GM10248 (cell line): Measurements from ENCODE around the gene HCLS1.
"Not testable (repeated sequence)": the region's sequence is repeated elsewhere in the genome, so short reads cannot be mapped to it uniquely, and the experiment has no call there.

Source experiments
- CTCF ChIA-PET: fragments of 300-600 bp; sonication (Branson Sonifier 250); formaldehyde crosslinking; extraction: SDS; loops from one replicate; lab custom pipeline; 2021; ENCODE audit warnings: antibody characterized with exemption; lab: Yijun Ruan, JAX
- POLR2A ChIA-PET: fragments of 350-650 bp; sonication (Branson Sonifier 250); formaldehyde crosslinking; extraction: SDS; loops from one replicate; lab custom pipeline; 2020; ENCODE audit warnings: antibody characterized with exemption; lab: Yijun Ruan, JAX
- DNase-seq: peaks from one replicate; pipeline ENCODE4 v3.0.0; 2012; ENCODE audit errors: extremely low spot score
- CTCF ChIP-seq: IDR thresholded peaks from 2 replicates; pipeline ENCODE4 v1.5.1; 2012; ENCODE audit warnings: mild to moderate bottlenecking, low read depth; ENCODE audit errors: extremely low read depth, missing control alignments, control extremely low read depth

The HCLS1 gene

GRCh38 chr3:121619691-121620090 lies 41.0 kb downstream of the HCLS1 start:
- ChIA-PET POLR2A (no interaction called here), CTCF (interaction anchor here (1.3 to 1.4 kb wide), 2 partner anchors 12 to 20 kb away, joined by 3 read pairs; no protein-coding TSS in a partner anchor)
- no peak for TF ChIP-seq CTCF
- no peak for DNase-seq

GRCh38 chr3:121606106-121606505 lies 54.6 kb downstream of the HCLS1 start:
- POLR2A ChIA-PET: no interaction called here
- no peak for TF ChIP-seq CTCF
- no peak for DNase-seq
- CTCF ChIA-PET: interaction anchor here (0.9 to 2.0 kb wide), 6 partner anchors 10 to 84 kb away, joined by 3 to 5 read pairs (median 4); no protein-coding TSS in a partner anchor

GRCh38 chr3:121604759-121605158 lies 55.9 kb downstream of the HCLS1 start:
- ChIA-PET CTCF (interaction anchor here (1.5 to 2.5 kb wide), 3 partner anchors 15 to 27 kb away, joined by 4 to 7 read pairs (median 4); no protein-coding TSS in a partner anchor), POLR2A (no interaction called here)
- DNase-seq: no peak
- no peak for TF ChIP-seq CTCF

GRCh38 chr3:121601212-121601812 lies 59.4 kb downstream of the HCLS1 start:
- POLR2A ChIA-PET: no interaction called here
- CTCF ChIA-PET: interaction anchor here (1.4 to 1.5 kb wide), 2 partner anchors 12 to 72 kb away, joined by 4 to 5 read pairs; no protein-coding TSS in a partner anchor
- no peak for DNase-seq
- TF ChIP-seq CTCF: no peak

GRCh38 chr3:121599900-121600299 lies 60.8 kb downstream of the HCLS1 start:
- DNase-seq, CTCF ChIA-PET, POLR2A ChIA-PET: not testable (repeated sequence)

- ChIA-PET POLR2A (no interaction called here), CTCF (interaction anchor here (1.0 kb wide), 1 partner anchor 10 kb away, joined by 3 read pairs; no protein-coding TSS in a partner anchor)
- no peak for DNase-seq
- TF ChIP-seq CTCF: no peak
These were observed 62.1 kb downstream of the HCLS1 start for GRCh38 chr3:121598564-121598963.

- TF ChIP-seq CTCF: no peak
- ChIA-PET POLR2A (no interaction called here), CTCF (interaction anchor here (1.3 kb wide), 1 partner anchor 10 kb away, joined by 4 read pairs; no protein-coding TSS in a partner anchor)
- no peak for DNase-seq
These were observed 64.8 kb downstream of the HCLS1 start for GRCh38 chr3:121595765-121596406.
